Limb (tissue), 2 donors: ENCODE measurements around the gene SLC35F1.

Source experiments
- DNase-seq, 2 donors: peaks; one replicate each; pipeline ENCODE4 v3.0.0-alpha.2; 2016; ENCODE audit errors: extremely low spot score in 2 of 2

The SLC35F1 gene

GRCh38 chr6:118122161-118122725 lies 215.2 kb downstream of the SLC35F1 start:
- DNase-seq, result no peak

GRCh38 chr6:118122801-118123200 lies 215.7 kb downstream of the SLC35F1 start:
- no peak for DNase-seq

DNA sequence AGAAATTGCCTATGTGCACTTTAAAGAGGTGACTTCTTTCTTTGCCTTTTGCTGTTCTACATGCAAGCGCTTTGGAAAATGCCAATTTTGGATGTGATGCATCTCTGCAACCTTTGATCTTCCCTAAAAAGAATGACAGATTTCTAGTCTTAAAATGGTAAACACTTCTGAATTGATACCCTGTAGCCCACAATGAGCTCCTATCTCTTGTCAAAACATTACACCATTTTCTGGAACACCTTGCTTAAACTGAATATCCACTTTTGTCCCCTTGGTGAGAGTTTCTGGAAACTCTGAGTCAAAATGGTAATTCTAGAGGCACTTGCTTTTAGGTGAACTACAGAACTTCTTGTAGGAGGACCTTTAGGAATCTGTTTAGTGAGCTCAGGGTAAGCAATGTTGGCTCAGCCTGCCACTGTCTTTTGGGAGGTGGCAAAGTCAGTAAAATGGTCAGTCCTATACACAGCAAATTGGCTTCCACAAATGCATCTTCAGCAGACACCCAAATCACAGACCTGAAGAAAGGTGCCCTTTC lies 216.5 kb downstream of the SLC35F1 start:
- no peak for DNase-seq

- DNase-seq, result no peak
Observed at GRCh38 chr6:118124851-118125250, 217.8 kb downstream of the SLC35F1 start.

- no peak for DNase-seq
Observed at GRCh38 chr6:118128755-118129154, 221.7 kb downstream of the SLC35F1 start.

GRCh38 chr6:118134206-118134605 lies 227.1 kb downstream of the SLC35F1 start:
- DNase-seq, result no peak

- DNase-seq, result no peak
Observed at GRCh38 chr6:118134736-118135135, 227.7 kb downstream of the SLC35F1 start.

GRCh38 chr6:118135371-118135770 lies 228.3 kb downstream of the SLC35F1 start:
- no peak for DNase-seq

DNA sequence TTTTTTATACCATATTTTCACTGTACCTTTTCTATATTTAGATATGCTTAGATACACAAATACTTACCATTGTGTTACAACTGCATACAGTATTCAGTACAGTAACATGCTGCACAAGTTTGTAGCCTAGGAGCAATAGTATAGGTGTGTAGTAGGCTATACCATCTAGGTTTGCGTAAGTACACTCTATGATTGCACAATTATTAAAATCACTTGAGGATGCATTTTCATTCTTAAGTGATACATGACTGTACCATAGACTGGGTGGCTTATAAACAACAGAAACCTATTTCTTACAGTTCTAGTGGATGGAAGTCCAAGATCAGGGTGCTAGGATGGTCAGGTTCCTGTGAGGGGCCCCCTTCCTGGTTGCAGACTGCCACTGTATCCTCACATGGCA lies 234.1 kb downstream of the SLC35F1 start:
- DNase-seq, result no peak

GRCh38 chr6:118146584-118146983 lies 239.5 kb downstream of the SLC35F1 start:
- no peak for DNase-seq

GRCh38 chr6:118147511-118147910 lies 240.4 kb downstream of the SLC35F1 start:
- no peak for DNase-seq

DNA sequence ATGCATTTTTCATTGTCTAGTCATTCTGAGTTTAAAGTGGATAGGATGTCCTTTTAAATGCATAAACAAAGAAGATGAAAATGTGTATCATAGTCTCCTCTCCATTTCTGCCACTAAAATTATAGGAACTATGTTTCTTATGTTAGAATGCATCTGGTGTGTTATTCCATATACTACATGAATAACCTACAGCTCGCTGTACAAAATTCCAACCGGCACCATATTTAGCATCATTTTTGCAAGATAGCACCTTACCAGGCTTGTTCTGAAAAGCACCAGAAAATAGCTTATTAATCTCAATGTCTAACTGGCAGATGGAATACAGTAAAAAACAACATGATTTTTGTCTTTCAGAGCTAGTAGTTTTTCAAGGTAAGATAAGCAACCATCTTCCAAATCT lies 241.5 kb downstream of the SLC35F1 start:
- no peak for DNase-seq

DNA sequence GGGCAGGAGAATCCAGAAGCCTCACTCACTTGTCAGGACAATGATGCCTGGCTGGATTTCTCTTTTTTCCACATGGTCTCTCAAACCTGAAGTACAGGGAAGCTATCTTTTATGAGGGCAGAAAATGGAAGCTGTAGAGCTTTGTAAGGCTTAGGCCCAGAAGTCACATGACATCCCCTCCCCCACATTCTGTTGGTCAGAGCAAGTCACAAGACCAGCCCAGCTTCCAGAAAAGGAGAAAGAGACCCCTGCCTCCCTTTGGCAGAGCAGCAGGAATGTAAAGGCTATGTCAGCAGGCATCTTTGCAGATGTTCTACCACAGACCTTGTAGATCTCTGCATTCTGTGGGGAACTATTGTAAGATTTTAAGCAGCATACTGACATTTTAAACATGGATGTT lies 245.5 kb downstream of the SLC35F1 start:
- DNase-seq, result no peak

- DNase-seq, result no peak
Observed at GRCh38 chr6:118161343-118161742, 254.3 kb downstream of the SLC35F1 start.

GRCh38 chr6:118163542-118163941 lies 256.5 kb downstream of the SLC35F1 start:
- DNase-seq, result no peak

- DNase-seq, result no peak
Observed at GRCh38 chr6:118165500-118165899, 258.4 kb downstream of the SLC35F1 start.

DNA sequence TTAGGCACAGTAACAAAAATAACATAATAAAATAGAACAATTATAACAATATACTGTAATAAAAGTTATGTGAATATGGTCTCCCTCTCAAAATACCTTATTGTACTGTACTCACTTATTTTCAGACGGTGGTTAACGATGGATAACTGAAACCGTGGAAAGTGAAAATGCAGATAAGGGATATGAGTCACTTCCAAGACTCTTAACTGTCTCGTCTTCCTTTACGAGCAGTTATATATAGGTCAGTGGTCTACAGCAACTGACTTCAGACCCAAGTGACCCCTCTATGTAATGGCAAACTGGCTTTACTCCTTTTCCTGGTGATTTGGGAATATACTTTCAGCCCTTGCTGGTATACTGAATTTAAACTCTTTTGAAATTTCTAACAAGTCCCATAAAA lies 261.4 kb downstream of the SLC35F1 start:
- DNase-seq, result no peak

GRCh38 chr6:118171852-118172251 lies 264.8 kb downstream of the SLC35F1 start:
- DNase-seq, result no peak

- DNase-seq, result no peak
Observed at GRCh38 chr6:118174071-118174470, 267.0 kb downstream of the SLC35F1 start.

DNA sequence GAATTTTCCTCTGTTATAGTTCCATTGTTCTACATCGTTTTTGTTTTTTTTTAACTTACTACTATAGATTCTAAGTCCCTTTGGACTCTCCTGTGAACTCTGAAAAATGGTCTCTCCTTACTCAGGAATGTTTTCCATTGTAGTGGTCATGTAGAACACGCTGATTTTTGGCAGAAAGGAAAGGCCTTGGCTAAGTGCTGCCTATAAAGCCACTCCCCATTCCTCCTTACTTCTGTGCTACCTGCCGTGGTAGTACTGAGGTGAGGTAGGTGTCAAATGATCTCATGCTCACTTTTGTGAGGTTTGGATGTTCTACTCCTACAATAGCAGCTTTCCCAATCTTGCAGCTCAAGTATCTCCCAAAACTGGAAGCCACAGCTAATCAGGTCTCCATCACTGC lies 270.7 kb downstream of the SLC35F1 start:
- no peak for DNase-seq

DNA sequence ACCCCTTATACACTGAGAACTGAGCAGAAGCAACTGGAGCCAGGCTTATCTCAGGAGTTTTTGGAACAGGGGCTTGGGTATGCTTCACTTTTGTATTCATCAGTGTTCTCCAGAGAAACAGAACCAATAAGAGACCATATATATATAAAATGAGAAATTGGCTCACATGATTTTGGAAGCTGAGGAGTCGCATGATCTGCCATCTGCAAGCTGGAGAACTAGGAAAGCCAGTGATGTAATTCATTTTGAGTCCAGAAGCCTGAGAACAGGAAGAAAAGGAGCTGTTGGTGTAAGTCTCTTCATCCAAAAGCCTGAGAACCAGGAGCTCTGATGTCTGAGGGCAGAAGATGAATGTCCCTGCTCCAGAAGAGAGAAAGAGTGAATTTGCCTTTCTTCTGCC lies 272.0 kb downstream of the SLC35F1 start:
- no peak for DNase-seq

DNA sequence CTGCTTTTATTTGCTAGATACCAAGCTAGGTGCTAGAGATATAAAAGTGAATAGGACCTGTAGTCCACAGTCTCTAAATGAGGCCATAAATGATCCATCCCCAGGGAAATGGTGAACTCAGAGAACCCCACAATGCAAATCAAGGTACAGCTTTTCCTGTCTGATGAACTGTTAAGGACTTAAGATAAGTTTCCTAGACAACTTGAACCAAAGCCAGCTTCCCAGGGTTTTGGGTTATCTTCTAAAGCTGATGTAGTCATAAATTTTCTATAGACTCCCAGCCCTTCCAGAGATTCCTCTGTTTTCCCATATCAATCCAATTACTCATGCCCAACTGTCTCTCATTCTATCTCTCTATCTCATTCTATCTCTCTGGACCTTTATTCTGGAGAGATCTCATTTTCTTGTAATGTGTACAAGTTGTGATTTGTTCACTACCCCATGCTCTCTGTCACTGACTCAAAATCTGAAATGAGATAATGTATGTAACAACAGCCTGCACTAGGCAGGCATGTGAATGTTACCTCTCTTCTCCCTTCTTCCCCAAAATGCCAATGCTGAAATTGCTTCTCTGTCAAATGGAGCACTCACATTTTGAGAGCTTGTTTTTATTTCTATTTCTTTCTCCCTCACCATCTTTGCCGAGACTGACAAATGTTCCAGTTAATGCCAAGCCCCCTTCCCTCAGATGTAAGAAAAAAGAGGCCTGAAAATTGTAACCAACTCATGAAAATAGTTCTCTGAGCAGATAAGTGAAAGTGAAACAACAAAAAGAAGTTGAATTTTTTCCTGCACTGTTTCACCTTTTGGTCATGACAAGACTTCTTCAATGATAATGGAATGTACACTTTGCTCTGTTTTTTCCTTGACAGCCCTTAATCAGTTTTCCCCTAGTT lies 279.9 kb downstream of the SLC35F1 start:
- no peak for DNase-seq
